A673 (cell line): ENCODE measurements around the gene MAP3K7. TPM values are rescaled to one million over a fixed set of nuclear protein-coding genes. Genes with fewer than 3 reads are reported as not detected.

Experiments
- BruUV-seq: library from RNA; stranded (reverse); fragments of 400-500 nt; replicated peaks from 2 replicates; lab custom pipeline; 2021; lab: Mats Ljungman, UMichigan
- CTCF ChIA-PET: fragments of 300-600 bp; sonication (Branson Sonifier 250); formaldehyde crosslinking; loops from one replicate; lab custom pipeline; 2022; ENCODE audit warnings: antibody characterized with exemption; lab: Charles Lee
- POLR2A ChIA-PET: fragments of 300-600 bp; sonication (Branson Sonifier 250); formaldehyde crosslinking; loops from one replicate; lab custom pipeline; 2022; ENCODE audit warnings: antibody characterized with exemption; ENCODE audit not compliant: low non-redundant PET; lab: Charles Lee
- DNase-seq: peaks from one replicate; pipeline ENCODE4 v3.0.0-alpha.2; 2015; ENCODE audit warnings: low spot score
- H3K27ac ChIP-seq: fragments of 200-600 bp; sonication (generic); 2 replicates; pipeline ENCODE4 v1.5.1; 2016; ENCODE audit warnings: mixed run types, low read depth, mild to moderate bottlenecking, mixed read lengths, antibody characterized with exemption, low read length; ENCODE audit not compliant: poor library complexity, severe bottlenecking
- H3K27me3 ChIP-seq: fragments of 200-600 bp; sonication (generic); replicated peaks from 2 replicates; pipeline ENCODE4 v1.6.1; 2017; ENCODE audit warnings: mixed run types, low read depth, mild to moderate bottlenecking, mixed read lengths, antibody characterized with exemption, low read length; ENCODE audit not compliant: insufficient read depth, poor library complexity
- H3K36me3 ChIP-seq: fragments of 200-600 bp; sonication (generic); 2 replicates; pipeline ENCODE4 v1.6.1; 2016; ENCODE audit warnings: mixed run types, mild to moderate bottlenecking, mixed read lengths, antibody characterized with exemption, low read length; ENCODE audit not compliant: insufficient read depth, poor library complexity, severe bottlenecking
- H3K4me1 ChIP-seq: fragments of 200-600 bp; sonication (generic); 2 replicates; pipeline ENCODE4 v1.6.1; 2017; ENCODE audit warnings: mixed run types, mild to moderate bottlenecking, mixed read lengths, antibody characterized with exemption, low read length; ENCODE audit not compliant: insufficient read depth, poor library complexity, severe bottlenecking
- H3K4me3 ChIP-seq: fragments of 200-600 bp; sonication (generic); 2 replicates; pipeline ENCODE4 v1.5.1; 2016; ENCODE audit warnings: low read depth, mixed run types, mild to moderate bottlenecking, mixed read lengths, low read length; ENCODE audit not compliant: poor library complexity, severe bottlenecking
- H3K9me3 ChIP-seq: fragments of 200-600 bp; sonication (generic); 2 replicates; pipeline ENCODE4 v1.6.1; 2016; ENCODE audit warnings: mixed run types, low read depth, mild to moderate bottlenecking, mixed read lengths, antibody characterized with exemption, low read length; ENCODE audit not compliant: poor library complexity, severe bottlenecking
- EZH2 ChIP-seq: fragments of 200-600 bp; sonication (generic); IDR thresholded peaks from 2 replicates; pipeline ENCODE4 v1.6.1; 2017; ENCODE audit warnings: borderline replicate concordance, low read depth, mild to moderate bottlenecking, mixed read lengths, antibody characterized with exemption, low read length; ENCODE audit not compliant: poor library complexity, severe bottlenecking
- intact Hi-C: fragments of 100-400 bp; cut with micrococcal nuclease; formaldehyde crosslinking; loops from one replicate; pipeline ENCODE4 v1.10.0; 2022; ENCODE audit not compliant: unreplicated experiment
- total RNA-seq: library from RNA; stranded (reverse); gene quantifications from 2 replicates; pipeline ENCODE4 v1.2.3, GENCODE V29; 2021
- TF ChIP-seq, protein P1 (sequence below): fragments of 300-800, 200-600 bp; sonication (generic); conservative IDR thresholded peaks from 2 replicates; pipeline ENCODE4 v1.5.1; 2017; ENCODE audit warnings: low read depth, mild to moderate bottlenecking, antibody characterized with exemption, low read length, moderate library complexity, mixed read lengths

Gene MAP3K7
- total RNA-seq, 1 experiment from 2014 or later: 35.6 TPM

- Histone ChIP-seq H3K27ac (no peak overlapping the region), H3K27me3 (no peaks in the 10 kb centered on the region), H3K9me3 (no peaks in the 10 kb centered on the region), H3K4me3 (no peak overlapping the region), H3K36me3 (peaks cover 38% of the 10 kb centered on the region), H3K4me1 (no peaks in the 10 kb centered on the region)
- no peak for DNase-seq
- ChIA-PET CTCF (no interaction called here), POLR2A (no interaction called here)
- no TSS peak for BruUV-seq
- intact Hi-C loops: no loop called here
- TF ChIP-seq, protein P1, sequence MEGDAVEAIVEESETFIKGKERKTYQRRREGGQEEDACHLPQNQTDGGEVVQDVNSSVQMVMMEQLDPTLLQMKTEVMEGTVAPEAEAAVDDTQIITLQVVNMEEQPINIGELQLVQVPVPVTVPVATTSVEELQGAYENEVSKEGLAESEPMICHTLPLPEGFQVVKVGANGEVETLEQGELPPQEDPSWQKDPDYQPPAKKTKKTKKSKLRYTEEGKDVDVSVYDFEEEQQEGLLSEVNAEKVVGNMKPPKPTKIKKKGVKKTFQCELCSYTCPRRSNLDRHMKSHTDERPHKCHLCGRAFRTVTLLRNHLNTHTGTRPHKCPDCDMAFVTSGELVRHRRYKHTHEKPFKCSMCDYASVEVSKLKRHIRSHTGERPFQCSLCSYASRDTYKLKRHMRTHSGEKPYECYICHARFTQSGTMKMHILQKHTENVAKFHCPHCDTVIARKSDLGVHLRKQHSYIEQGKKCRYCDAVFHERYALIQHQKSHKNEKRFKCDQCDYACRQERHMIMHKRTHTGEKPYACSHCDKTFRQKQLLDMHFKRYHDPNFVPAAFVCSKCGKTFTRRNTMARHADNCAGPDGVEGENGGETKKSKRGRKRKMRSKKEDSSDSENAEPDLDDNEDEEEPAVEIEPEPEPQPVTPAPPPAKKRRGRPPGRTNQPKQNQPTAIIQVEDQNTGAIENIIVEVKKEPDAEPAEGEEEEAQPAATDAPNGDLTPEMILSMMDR: no peak
- no peak for TF ChIP-seq EZH2
Measured at GRCh38 chr6:90559931-90560330, 26.9 kb downstream of the MAP3K7 start.

DNA sequence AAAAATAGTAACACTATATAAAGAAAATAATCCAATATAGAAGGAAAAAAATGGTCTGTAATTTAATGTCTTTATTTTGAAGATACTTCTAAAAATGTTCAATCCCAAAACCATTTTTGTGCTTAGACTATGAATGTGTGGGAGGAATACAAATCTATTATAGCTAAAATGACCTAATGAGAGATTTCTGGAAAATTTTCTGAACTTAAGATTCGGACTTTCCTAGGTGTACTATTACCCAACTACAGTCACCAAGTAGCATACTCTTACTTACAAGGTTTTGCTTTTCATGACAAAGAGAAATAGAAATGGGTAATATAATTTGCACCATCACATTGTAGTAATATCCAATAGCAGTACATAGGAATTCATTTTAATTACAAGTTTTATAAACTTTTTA is 29.9 kb downstream of the MAP3K7 start:
- no peaks in the 10 kb centered on the region for H3K9me3 ChIP-seq
- ChIA-PET CTCF (no interaction called here), POLR2A (no interaction called here)
- no peak overlapping the region for H3K4me3 ChIP-seq
- no peaks in the 10 kb centered on the region for H3K27me3 ChIP-seq
- no peak for DNase-seq
- H3K27ac ChIP-seq: no peak overlapping the region
- no peak for TF ChIP-seq EZH2
- TF ChIP-seq, protein P1: no peak
- no TSS peak for BruUV-seq
- no peaks in the 10 kb centered on the region for H3K4me1 ChIP-seq
- intact Hi-C loops: no loop called here
- H3K36me3 ChIP-seq: peaks cover 56% of the 10 kb centered on the region

DNA sequence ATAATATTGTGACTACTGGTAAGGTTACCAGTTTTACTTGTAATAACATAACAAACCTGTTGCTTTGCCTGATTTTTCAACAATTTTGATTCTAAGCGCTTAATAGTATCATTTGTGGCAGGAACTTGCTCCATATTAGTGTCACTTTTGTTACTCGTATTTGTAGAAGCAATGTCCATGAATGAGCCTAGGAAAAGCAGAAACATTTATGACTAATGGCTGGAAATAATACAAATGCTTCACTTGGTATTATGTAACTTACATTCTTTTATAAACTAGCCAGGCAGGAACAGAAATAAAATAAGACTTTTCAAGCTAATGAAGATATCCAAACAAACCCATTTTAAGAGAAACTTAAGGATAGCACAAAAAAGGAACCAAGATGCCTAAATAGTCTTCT is 38.9 kb downstream of the MAP3K7 start:
- DNase-seq: no peak
- H3K27ac ChIP-seq: no peak overlapping the region
- no peak for TF ChIP-seq EZH2
- TF ChIP-seq, protein P1: no peak
- no TSS peak for BruUV-seq
- CTCF ChIA-PET: no interaction called here
- no peaks in the 10 kb centered on the region for H3K4me1 ChIP-seq
- H3K36me3 ChIP-seq: peaks cover 41% of the 10 kb centered on the region
- no peak overlapping the region for H3K4me3 ChIP-seq
- intact Hi-C loops: no loop called here
- POLR2A ChIA-PET: no interaction called here
- no peaks in the 10 kb centered on the region for H3K9me3 ChIP-seq
- no peaks in the 10 kb centered on the region for H3K27me3 ChIP-seq
